Measurements from ENCODE around the gene ABAT. TPM values are rescaled to one million over a fixed set of nuclear protein-coding genes. Genes with fewer than 3 reads are reported as not detected.
A peak's percentile ranks its signal among the peaks of the same experiment; 100 is the strongest.

The ABAT gene
- total and polyA plus RNA-seq, 5 donors = 10.9 to 42.4 (median 16.8) TPM

- DNase-seq (no peak), ATAC-seq (no peak)
- intact Hi-C loops (cut with DNase I) = no loop called here
- 71% methylated on average over 9 of the region's 9 CpGs for WGBS
- Histone ChIP-seq H3K9me3 (ENCODE audit: control insufficient read depth, low read length) (no peaks in the 10 kb centered on the region), H3K4me3 (ENCODE audit: low read length) (no peak overlapping the region), H3K27ac (ENCODE audit: low read length) (no peak overlapping the region), H3K27me3 (ENCODE audit: control insufficient read depth, insufficient read depth) (no peaks in the 10 kb centered on the region), H3K4me1 (ENCODE audit: control insufficient read depth, insufficient read depth, low read length) (no peaks in the 10 kb centered on the region)
Observed at GRCh38 chr16:8682551-8683259, 8.3 kb downstream of the ABAT start.

GRCh38 chr16:8683640-8684039 lies 9.2 kb downstream of the ABAT start:
- Histone ChIP-seq H3K27me3 (ENCODE audit: control insufficient read depth, insufficient read depth) (no peaks in the 10 kb centered on the region), H3K9me3 (ENCODE audit: control insufficient read depth, low read length) (no peaks in the 10 kb centered on the region), H3K27ac (ENCODE audit: low read length) (no peak overlapping the region), H3K4me3 (ENCODE audit: low read length) (no peak overlapping the region), H3K4me1 (ENCODE audit: control insufficient read depth, insufficient read depth, low read length) (no peaks in the 10 kb centered on the region)
- intact Hi-C loops (cut with DNase I) = no loop called here
- 68% methylated on average over 4 of the region's 4 CpGs for WGBS
- DNase-seq (no peak), ATAC-seq (no peak)

- intact Hi-C loops (cut with DNase I) = no loop called here
- no peaks in the 10 kb centered on the region for H3K4me1 ChIP-seq (ENCODE audit: control insufficient read depth, insufficient read depth, low read length)
- ATAC-seq = no peak
- WGBS = 56% methylated on average over 3 of the region's 3 CpGs
- H3K9me3 ChIP-seq (ENCODE audit: control insufficient read depth, low read length) = no peaks in the 10 kb centered on the region
- no peaks in the 10 kb centered on the region for H3K27me3 ChIP-seq (ENCODE audit: control insufficient read depth, insufficient read depth)
- DNase-seq = no peak
- peak overlapping the region; percentile 63 for H3K27ac ChIP-seq (ENCODE audit: low read length)
- H3K4me3 ChIP-seq (ENCODE audit: low read length) = no peak overlapping the region
Observed at GRCh38 chr16:8685617-8686016, 11.2 kb downstream of the ABAT start.

- DNase-seq (peak; percentile 35 to 72 (median 71)), ATAC-seq (peak; percentile 69 to 89)
- Histone ChIP-seq H3K27ac (ENCODE audit: low read length) (peak overlapping the region; percentile 63), H3K4me1 (ENCODE audit: control insufficient read depth, insufficient read depth, low read length) (no peaks in the 10 kb centered on the region), H3K27me3 (ENCODE audit: control insufficient read depth, insufficient read depth) (no peaks in the 10 kb centered on the region), H3K4me3 (ENCODE audit: low read length) (no peak overlapping the region), H3K9me3 (ENCODE audit: control insufficient read depth, low read length) (no peaks in the 10 kb centered on the region)
- intact Hi-C loops (cut with DNase I) = no loop called here
- 28% methylated on average over 7 of the region's 7 CpGs for WGBS
Observed at GRCh38 chr16:8686031-8686621, 11.7 kb downstream of the ABAT start.

GRCh38 chr16:8686879-8687278 lies 12.5 kb downstream of the ABAT start:
- intact Hi-C loops (cut with DNase I) = no loop called here
- no peak for ATAC-seq
- H3K27me3 ChIP-seq (ENCODE audit: control insufficient read depth, insufficient read depth) = no peaks in the 10 kb centered on the region
- H3K27ac ChIP-seq (ENCODE audit: low read length) = no peak overlapping the region
- WGBS = 91% methylated on average over 9 of the region's 9 CpGs
- no peak for DNase-seq
- no peaks in the 10 kb centered on the region for H3K4me1 ChIP-seq (ENCODE audit: control insufficient read depth, insufficient read depth, low read length)
- no peaks in the 10 kb centered on the region for H3K9me3 ChIP-seq (ENCODE audit: control insufficient read depth, low read length)
- no peak overlapping the region for H3K4me3 ChIP-seq (ENCODE audit: low read length)

- no peak for DNase-seq
- Histone ChIP-seq H3K27ac (ENCODE audit: low read length) (no peak overlapping the region), H3K27me3 (ENCODE audit: control insufficient read depth, insufficient read depth) (no peaks in the 10 kb centered on the region), H3K9me3 (ENCODE audit: control insufficient read depth, low read length) (no peaks in the 10 kb centered on the region), H3K4me1 (ENCODE audit: control insufficient read depth, insufficient read depth, low read length) (no peaks in the 10 kb centered on the region), H3K4me3 (ENCODE audit: low read length) (no peak overlapping the region)
- no peak for ATAC-seq
- 52% methylated on average over 1 of the region's 1 CpG for WGBS
- intact Hi-C loops (cut with DNase I) = loop anchor here in 1 of 4 donors (10.0 kb wide), 1 partner anchor 55 kb away; no protein-coding TSS in a partner anchor
Observed at GRCh38 chr16:8689686-8690085, 15.3 kb downstream of the ABAT start.

- no peak overlapping the region for H3K4me3 ChIP-seq (ENCODE audit: low read length)
- no peak for ATAC-seq
- DNase-seq = no peak
- no peaks in the 10 kb centered on the region for H3K27me3 ChIP-seq (ENCODE audit: control insufficient read depth, insufficient read depth)
- H3K4me1 ChIP-seq (ENCODE audit: control insufficient read depth, insufficient read depth, low read length) = peaks cover 2% of the 10 kb centered on the region
- intact Hi-C loops (cut with DNase I) = loop anchor here in 1 of 4 donors (10.0 kb wide), 1 partner anchor 57 kb away; no protein-coding TSS in a partner anchor
- H3K27ac ChIP-seq (ENCODE audit: low read length) = no peak overlapping the region
- 80% methylated on average over 8 of the region's 8 CpGs for WGBS
- H3K9me3 ChIP-seq (ENCODE audit: control insufficient read depth, low read length) = no peaks in the 10 kb centered on the region
Observed at GRCh38 chr16:8691728-8692127, 17.3 kb downstream of the ABAT start.

GRCh38 chr16:8694795-8695728 lies 20.6 kb downstream of the ABAT start:
- H3K9me3 ChIP-seq (ENCODE audit: control insufficient read depth, low read length) = no peaks in the 10 kb centered on the region
- intact Hi-C loops (cut with DNase I) = loop anchor here in 1 of 4 donors (10.0 kb wide), 1 partner anchor 60 kb away; no protein-coding TSS in a partner anchor
- no peak overlapping the region for H3K27ac ChIP-seq (ENCODE audit: low read length)
- peaks cover 2% of the 10 kb centered on the region for H3K4me1 ChIP-seq (ENCODE audit: control insufficient read depth, insufficient read depth, low read length)
- H3K4me3 ChIP-seq (ENCODE audit: low read length) = no peak overlapping the region
- no peak for DNase-seq
- no peaks in the 10 kb centered on the region for H3K27me3 ChIP-seq (ENCODE audit: control insufficient read depth, insufficient read depth)
- no peak for ATAC-seq
- WGBS = 73% methylated on average over 18 of the region's 18 CpGs

GRCh38 chr16:8696880-8697279 lies 22.5 kb downstream of the ABAT start:
- DNase-seq = no peak
- Histone ChIP-seq H3K4me1 (ENCODE audit: control insufficient read depth, insufficient read depth, low read length) (peaks cover 2% of the 10 kb centered on the region), H3K27me3 (ENCODE audit: control insufficient read depth, insufficient read depth) (no peaks in the 10 kb centered on the region), H3K27ac (ENCODE audit: low read length) (no peak overlapping the region), H3K4me3 (ENCODE audit: low read length) (no peak overlapping the region), H3K9me3 (ENCODE audit: control insufficient read depth, low read length) (no peaks in the 10 kb centered on the region)
- peak; percentile 29 to 70 for ATAC-seq
- intact Hi-C loops (cut with DNase I) = loop anchor here in 1 of 4 donors (10.0 kb wide), 1 partner anchor 62 kb away; no protein-coding TSS in a partner anchor
- WGBS = 63% methylated on average over 12 of the region's 12 CpGs

GRCh38 chr16:8697965-8698364 lies 23.5 kb downstream of the ABAT start:
- WGBS = 31% methylated on average over 3 of the region's 3 CpGs
- Histone ChIP-seq H3K27ac (ENCODE audit: low read length) (no peak overlapping the region), H3K4me3 (ENCODE audit: low read length) (no peak overlapping the region), H3K9me3 (ENCODE audit: control insufficient read depth, low read length) (no peaks in the 10 kb centered on the region), H3K27me3 (ENCODE audit: control insufficient read depth, insufficient read depth) (no peaks in the 10 kb centered on the region), H3K4me1 (ENCODE audit: control insufficient read depth, insufficient read depth, low read length) (peaks cover 2% of the 10 kb centered on the region)
- DNase-seq (no peak), ATAC-seq (no peak)
- intact Hi-C loops (cut with DNase I) = loop anchor here in 1 of 4 donors (10.0 kb wide), 1 partner anchor 63 kb away; no protein-coding TSS in a partner anchor
